D721Med (cell line): ENCODE results near the gene NPAS3.

Source experiments
- DNase-seq: peaks from one replicate; pipeline ENCODE4 v3.0.0; 2011; ENCODE audit warnings: low spot score; ENCODE audit not compliant: insufficient read length
- FAIRE-seq: peaks from 2 replicates; lab custom pipeline; 2011; peaks lifted over from hg19 to GRCh38; lab: Jason Lieb, UNC
- TF ChIP-seq, protein P1 (sequence below): IDR thresholded peaks from 2 replicates; pipeline ENCODE4 v1.5.1; 2012; ENCODE audit warnings: mild to moderate bottlenecking, control low read depth; ENCODE audit not compliant: insufficient read depth; ENCODE audit errors: missing control alignments

NPAS3 gene

DNA sequence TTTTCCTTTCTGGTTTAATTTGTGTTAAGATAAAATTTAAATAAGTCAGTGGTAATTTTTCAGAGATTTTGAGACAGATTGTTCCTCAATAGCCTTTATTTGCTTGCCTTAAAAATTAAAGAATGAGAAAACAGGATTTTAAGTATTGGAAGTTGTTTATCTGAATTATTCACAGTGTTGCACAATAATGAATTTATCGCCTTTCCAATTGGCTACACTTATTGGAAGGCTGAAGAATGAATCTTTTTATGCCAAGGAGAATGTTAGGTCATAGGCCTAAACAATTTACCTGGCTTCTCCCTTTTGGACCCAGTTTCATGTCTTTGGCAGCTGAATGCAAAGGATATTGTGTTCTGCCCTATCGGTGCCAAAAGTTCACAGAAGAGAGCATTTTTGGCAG lies 250.2 kb downstream of the NPAS3 start:
- FAIRE-seq (no peak), DNase-seq (no peak)
- TF ChIP-seq, protein P1, sequence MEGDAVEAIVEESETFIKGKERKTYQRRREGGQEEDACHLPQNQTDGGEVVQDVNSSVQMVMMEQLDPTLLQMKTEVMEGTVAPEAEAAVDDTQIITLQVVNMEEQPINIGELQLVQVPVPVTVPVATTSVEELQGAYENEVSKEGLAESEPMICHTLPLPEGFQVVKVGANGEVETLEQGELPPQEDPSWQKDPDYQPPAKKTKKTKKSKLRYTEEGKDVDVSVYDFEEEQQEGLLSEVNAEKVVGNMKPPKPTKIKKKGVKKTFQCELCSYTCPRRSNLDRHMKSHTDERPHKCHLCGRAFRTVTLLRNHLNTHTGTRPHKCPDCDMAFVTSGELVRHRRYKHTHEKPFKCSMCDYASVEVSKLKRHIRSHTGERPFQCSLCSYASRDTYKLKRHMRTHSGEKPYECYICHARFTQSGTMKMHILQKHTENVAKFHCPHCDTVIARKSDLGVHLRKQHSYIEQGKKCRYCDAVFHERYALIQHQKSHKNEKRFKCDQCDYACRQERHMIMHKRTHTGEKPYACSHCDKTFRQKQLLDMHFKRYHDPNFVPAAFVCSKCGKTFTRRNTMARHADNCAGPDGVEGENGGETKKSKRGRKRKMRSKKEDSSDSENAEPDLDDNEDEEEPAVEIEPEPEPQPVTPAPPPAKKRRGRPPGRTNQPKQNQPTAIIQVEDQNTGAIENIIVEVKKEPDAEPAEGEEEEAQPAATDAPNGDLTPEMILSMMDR, result no peak

GRCh38 chr14:33191855-33192254 lies 253.2 kb downstream of the NPAS3 start:
- FAIRE-seq (no peak), DNase-seq (no peak)
- TF ChIP-seq, protein P1, result no peak

DNA sequence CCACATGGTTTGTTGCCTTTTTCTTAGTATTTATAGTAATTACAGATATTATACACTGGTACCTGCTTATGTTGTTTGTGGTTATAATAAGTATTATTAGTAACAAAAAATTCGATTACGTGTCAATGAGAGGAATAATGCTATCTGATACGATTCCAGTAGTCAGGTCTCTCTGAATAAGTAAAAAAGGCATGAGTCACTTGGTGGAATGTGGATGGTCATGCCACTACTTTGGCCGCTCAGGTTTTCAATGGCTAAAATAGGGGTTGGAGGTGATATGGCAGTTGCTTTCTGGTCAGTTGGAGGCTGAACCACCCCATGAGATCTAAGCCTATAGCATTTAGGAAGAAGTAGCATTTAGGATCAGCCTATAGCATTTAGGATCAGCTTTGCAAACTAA lies 255.9 kb downstream of the NPAS3 start:
- FAIRE-seq (no peak), DNase-seq (no peak)
- TF ChIP-seq, protein P1, result no peak

DNA sequence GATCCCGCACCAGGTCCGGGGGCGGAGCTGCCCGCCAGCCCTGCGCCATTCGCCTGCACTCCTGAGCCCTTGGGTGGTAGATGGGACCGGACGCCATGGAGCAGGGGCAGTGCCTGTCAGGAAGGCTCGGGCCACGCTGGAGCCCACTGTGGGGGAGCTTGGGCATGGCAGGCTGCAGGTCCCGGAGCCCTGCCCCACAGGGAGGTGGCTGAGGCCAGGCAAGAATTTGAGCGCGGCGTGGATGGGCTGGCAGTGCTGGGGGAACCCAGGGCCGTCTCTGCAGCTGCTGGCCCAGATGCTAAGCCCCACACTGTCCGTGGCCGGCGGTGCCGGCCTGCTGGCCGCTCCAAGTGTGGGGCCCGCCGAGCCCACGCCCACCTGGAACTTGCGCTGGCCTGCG lies 260.0 kb downstream of the NPAS3 start:
- TF ChIP-seq, protein P1, result no peak
- no peak for FAIRE-seq

DNA sequence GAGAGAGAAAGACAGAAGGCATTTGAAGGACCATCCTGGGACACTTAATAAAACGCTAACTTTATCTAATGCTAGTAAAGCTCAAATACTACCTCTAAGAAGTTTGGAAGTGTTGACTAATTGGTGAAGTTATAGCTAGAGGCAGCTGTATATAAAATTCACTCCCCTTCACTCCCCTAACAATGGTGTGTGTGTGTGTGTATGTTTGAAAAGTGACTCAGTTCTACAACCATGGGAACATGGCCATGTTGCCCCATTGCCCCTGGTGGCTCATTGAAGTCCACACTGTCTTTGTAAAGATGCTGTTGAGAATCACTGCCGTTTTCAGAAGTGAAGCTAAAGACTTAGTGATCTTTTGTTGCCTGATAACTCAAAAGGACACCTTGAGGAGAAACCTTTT lies 262.4 kb downstream of the NPAS3 start:
- TF ChIP-seq, protein P1, result no peak
- no peak for DNase-seq
- no peak for FAIRE-seq

More for the DNA sequence above, 260.0 kb downstream of the NPAS3 start:
- no peak for DNase-seq

DNA sequence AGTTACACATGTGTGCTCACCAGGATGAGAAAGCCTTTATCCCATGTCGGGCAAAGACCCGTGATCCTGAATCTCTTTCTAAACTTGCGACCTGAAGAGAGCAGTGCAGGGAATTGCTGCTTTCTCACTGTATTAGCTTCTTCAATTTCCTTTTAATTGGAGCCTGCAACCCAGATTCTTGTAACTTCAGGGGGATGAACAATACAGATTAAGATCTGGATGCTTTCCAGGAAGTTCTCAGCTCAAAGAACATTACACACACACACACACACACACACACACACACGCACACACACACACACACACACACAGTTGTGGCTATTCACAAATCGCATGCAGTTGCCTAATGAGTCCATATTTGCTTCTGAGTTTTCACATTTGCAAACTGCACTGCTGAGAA lies 268.3 kb downstream of the NPAS3 start:
- DNase-seq (no peak), FAIRE-seq (no peak)
- TF ChIP-seq, protein P1, result no peak

- TF ChIP-seq, protein P1, result no peak
- DNase-seq (no peak), FAIRE-seq (no peak)
Measured at GRCh38 chr14:33207467-33208017, 268.9 kb downstream of the NPAS3 start.
